Measurements from ENCODE around the gene SERPINB6.

- TF ChIP-seq CTCF (IDR thresholded peaks at IDR 0.05) (no peak), POLR2A (IDR thresholded peaks at IDR 0.05) (no peak)
Observed at GRCh38 chr6:2935566-2936291, 35.6 kb downstream of the SERPINB6 start.

Data from lower leg skin (tissue), 3 donors.